ENCODE results near the gene AKNAD1.

Gene AKNAD1

GRCh38 chr1:108865316-108865910 lies 8.5 kb upstream of the AKNAD1 start:
- no peak for DNase-seq (ENCODE audit: low read depth in 2 of 2)

GRCh38 chr1:108863984-108864383 lies 7.1 kb upstream of the AKNAD1 start:
- no peak for DNase-seq (ENCODE audit: low read depth in 2 of 2)

GRCh38 chr1:108862698-108863477 lies 6.0 kb upstream of the AKNAD1 start:
- DNase-seq (ENCODE audit: low read depth in 2 of 2) = no peak

GRCh38 chr1:108862017-108862610 lies 5.2 kb upstream of the AKNAD1 start:
- DNase-seq (ENCODE audit: low read depth in 2 of 2) = no peak

- no peak for DNase-seq (ENCODE audit: low read depth in 2 of 2)
These were observed 4.7 kb upstream of the AKNAD1 start for GRCh38 chr1:108861566-108861965.

- no peak for DNase-seq (ENCODE audit: low read depth in 2 of 2)
These were observed 3.5 kb upstream of the AKNAD1 start for GRCh38 chr1:108860190-108860907.

- DNase-seq (ENCODE audit: low read depth in 2 of 2) = no peak
These were observed 1.5 kb upstream of the AKNAD1 start for GRCh38 chr1:108858230-108858950.

- no peak for DNase-seq (ENCODE audit: low read depth in 2 of 2)
These were observed 2.5 kb downstream of the AKNAD1 start for GRCh38 chr1:108854221-108855019.

- no peak for DNase-seq (ENCODE audit: low read depth in 2 of 2)
These were observed 4.5 kb downstream of the AKNAD1 start for GRCh38 chr1:108852221-108852975.

- DNase-seq (ENCODE audit: low read depth in 2 of 2) = no peak
These were observed 5.3 kb downstream of the AKNAD1 start for GRCh38 chr1:108851567-108851966.

- DNase-seq (ENCODE audit: low read depth in 2 of 2) = no peak
These were observed 6.0 kb downstream of the AKNAD1 start for GRCh38 chr1:108850929-108851328.

- DNase-seq (ENCODE audit: low read depth in 2 of 2) = no peak
These were observed 8.1 kb downstream of the AKNAD1 start for GRCh38 chr1:108848806-108849205.

- no peak for DNase-seq (ENCODE audit: low read depth in 2 of 2)
These were observed 9.4 kb downstream of the AKNAD1 start for GRCh38 chr1:108847494-108847893.

- DNase-seq (ENCODE audit: low read depth in 2 of 2) = no peak
These were observed 10.9 kb downstream of the AKNAD1 start for GRCh38 chr1:108845991-108846390.

GRCh38 chr1:108845446-108845845 lies 11.4 kb downstream of the AKNAD1 start:
- no peak for DNase-seq (ENCODE audit: low read depth in 2 of 2)

GRCh38 chr1:108843390-108844137 lies 13.3 kb downstream of the AKNAD1 start:
- no peak for DNase-seq (ENCODE audit: low read depth in 2 of 2)

- DNase-seq (ENCODE audit: low read depth in 2 of 2) = no peak
These were observed 14.2 kb downstream of the AKNAD1 start for GRCh38 chr1:108842525-108843181.

GRCh38 chr1:108841703-108842102 lies 15.2 kb downstream of the AKNAD1 start:
- no peak for DNase-seq (ENCODE audit: low read depth in 2 of 2)

- DNase-seq (ENCODE audit: low read depth in 2 of 2) = no peak
These were observed 24.0 kb downstream of the AKNAD1 start for GRCh38 chr1:108832929-108833328.

All from stimulated activated CD4-positive, alpha-beta T cell treated with anti-CD3 and anti-CD28 coated beads, Interleukin-4, amount 100 ng/mL, for 48 hours (primary cell).